PC-3 (cell line): ENCODE results near the gene DBF4B. TPM values are rescaled to one million over a fixed set of nuclear protein-coding genes. Genes with fewer than 3 reads are reported as not detected.
A peak's percentile ranks its signal among the peaks of the same experiment; 100 is the strongest.
"Not testable (repeated sequence)": the region's sequence is repeated elsewhere in the genome, so short reads cannot be mapped to it uniquely, and the experiment has no call there.

ENCODE experiments used
- ATAC-seq: fragments of 200-7000 bp; cut with Tn5 transposase; 2 replicates; pipeline ENCODE4 v1.9.1; 2020; ENCODE audit warnings: mild to moderate bottlenecking, moderate library complexity
- BruUV-seq: library from RNA; stranded (reverse); fragments of 400-500 nt; replicated peaks from 2 replicates; lab custom pipeline; 2021; lab: Mats Ljungman, UMichigan
- CTCF ChIA-PET: fragments of 300-600 bp; sonication (Branson Sonifier 250); formaldehyde crosslinking; loops from one replicate; lab custom pipeline; 2022; ENCODE audit warnings: antibody characterized with exemption; lab: Charles Lee
- POLR2A ChIA-PET: fragments of 300-600 bp; sonication (Branson Sonifier 250); formaldehyde crosslinking; loops from one replicate; lab custom pipeline; 2022; ENCODE audit warnings: antibody characterized with exemption; ENCODE audit not compliant: unreplicated experiment; lab: Charles Lee
- DNase-seq: peaks from one replicate; pipeline ENCODE4 v3.0.0-alpha.2; 2015
- H2AFZ ChIP-seq: fragments of 300-600 bp; sonication (generic); 2 replicates; pipeline ENCODE4 v1.6.0; 2016; ENCODE audit warnings: antibody characterized with exemption, low read length
- H3F3A ChIP-seq: fragments of 300-600 bp; sonication (generic); one replicate; pipeline ENCODE4 v1.6.0; 2017; ENCODE audit warnings: antibody characterized with exemption, low read length, control low read depth, mild to moderate bottlenecking; ENCODE audit not compliant: unreplicated experiment
- H3K27ac ChIP-seq: fragments of 300-600 bp; sonication (generic); 2 replicates; pipeline ENCODE4 v1.5.1; 2016; ENCODE audit warnings: mild to moderate bottlenecking, low read length
- H3K27me3 ChIP-seq: fragments of 300-600 bp; sonication (generic); 2 replicates; pipeline ENCODE4 v1.6.1; 2016; ENCODE audit warnings: low read length, mixed read lengths
- H3K36me3 ChIP-seq: fragments of 300-600 bp; sonication (generic); 2 replicates; pipeline ENCODE4 v1.6.1; 2016; ENCODE audit warnings: low read depth, mixed run types, low read length, mixed read lengths
- H3K4me1 ChIP-seq: fragments of 300-600 bp; sonication (generic); 2 replicates; pipeline ENCODE4 v1.5.1; 2016; ENCODE audit warnings: low read length; ENCODE audit not compliant: insufficient read depth
- H3K4me2 ChIP-seq: fragments of 300-600 bp; sonication (generic); 2 replicates; pipeline ENCODE4 v1.6.0; 2016; ENCODE audit warnings: low read length
- H3K4me3 ChIP-seq: fragments of 300-600 bp; sonication (generic); 2 replicates; pipeline ENCODE4 v1.5.1; 2016; ENCODE audit warnings: mild to moderate bottlenecking, low read length, mixed read lengths
- H3K79me2 ChIP-seq: fragments of 300-600 bp; sonication (generic); 2 replicates; pipeline ENCODE4 v1.6.1; 2017; ENCODE audit warnings: low read length, mixed read lengths
- H3K9ac ChIP-seq: fragments of 300-600 bp; sonication (generic); 2 replicates; pipeline ENCODE4 v1.6.0; 2016; ENCODE audit warnings: mild to moderate bottlenecking, low read length
- H3K9me2 ChIP-seq: fragments of 300-600 bp; sonication (generic); replicated peaks from 2 replicates; pipeline ENCODE4 v1.6.1; 2016; ENCODE audit warnings: mixed run types, low read length, mixed read lengths
- H3K9me3 ChIP-seq: fragments of 300-600 bp; sonication (generic); 2 replicates; pipeline ENCODE4 v1.6.1; 2016; ENCODE audit warnings: low read length, mixed read lengths
- H4K20me1 ChIP-seq: fragments of 300-600 bp; sonication (generic); 2 replicates; pipeline ENCODE4 v1.6.1; 2016; ENCODE audit warnings: low read length, mixed read lengths
- EZH2 ChIP-seq: fragments of 300-600 bp; sonication (generic); IDR thresholded peaks from one replicate; pipeline ENCODE4 v1.6.1; 2017; ENCODE audit warnings: antibody characterized with exemption, mild to moderate bottlenecking, low read length; ENCODE audit not compliant: unreplicated experiment
- EZH2phosphoT487 ChIP-seq: fragments of 300-600 bp; sonication (generic); IDR thresholded peaks from 2 replicates; pipeline ENCODE4 v1.6.1; 2018; ENCODE audit warnings: mild to moderate bottlenecking, antibody characterized with exemption, low read length, borderline replicate concordance
- intact Hi-C: fragments of 100-400 bp; cut with micrococcal nuclease; formaldehyde crosslinking; loops from 2 replicates; pipeline ENCODE4 v1.9.0; 2023
- total RNA-seq: library from RNA; depleted of rRNA; stranded (reverse); fragments of >200 nt; gene quantifications from 2 replicates; pipeline ENCODE4 v1.2.3, GENCODE V29; 2014
- TF ChIP-seq, protein P1 (sequence below): fragments of 300-600 bp; sonication (generic); conservative IDR thresholded peaks from 2 replicates; pipeline ENCODE4 v1.5.1; 2017; ENCODE audit warnings: antibody characterized with exemption, low read depth, mild to moderate bottlenecking, low read length

DBF4B gene
- total RNA-seq, 1 experiment from 2014 or later = 17.9 TPM

DNA sequence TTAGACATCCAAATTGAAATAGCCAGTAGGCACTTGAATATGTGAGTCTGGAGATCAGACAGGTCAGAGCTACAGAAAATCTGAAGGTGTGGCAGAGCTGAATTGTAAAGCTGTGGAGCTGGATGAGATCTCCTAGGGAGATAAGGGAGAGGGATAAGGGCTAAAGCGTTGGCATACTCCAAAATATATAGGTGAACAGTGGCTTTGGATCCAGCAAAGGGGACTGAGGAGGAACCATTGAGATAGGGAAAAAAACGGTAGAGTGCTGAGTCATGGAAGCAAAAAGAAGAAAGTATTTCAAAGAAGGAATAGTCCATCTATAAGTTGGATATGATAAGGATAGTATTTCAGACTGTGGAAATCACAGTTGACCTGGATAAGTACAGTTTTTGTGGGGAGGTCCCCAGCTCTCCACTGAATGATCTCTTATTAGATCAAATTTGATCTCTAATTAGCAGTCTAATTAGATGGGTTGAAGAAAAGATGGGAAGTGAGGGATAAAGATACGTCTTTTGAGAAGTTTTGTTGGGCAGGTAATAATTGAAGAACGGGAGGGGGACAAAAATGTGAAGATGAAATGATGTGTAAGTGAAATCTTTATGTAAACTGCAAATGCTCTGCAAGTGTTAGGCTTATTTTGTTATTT, 587 bp upstream of the DBF4B start:
- H3K4me2 ChIP-seq = peak overlapping the region; percentile 79
- intact Hi-C loops = loop anchor here (1.0 kb wide), 1 partner anchor 19 kb away; the partner anchor contains the start of gene CCDC43
- H3K9me2 ChIP-seq = no peaks in the 10 kb centered on the region
- H2AFZ ChIP-seq = peak overlapping the region; percentile 81
- ATAC-seq (no peak; the same call in 1 of the 2 replicates), DNase-seq (peak; percentile 8)
- H3K36me3 ChIP-seq = no peaks in the 10 kb centered on the region
- H3K9me3 ChIP-seq = no peaks in the 10 kb centered on the region
- peaks cover 29% of the 10 kb centered on the region for H3K79me2 ChIP-seq
- peak overlapping the region; percentile 68 for H3K27ac ChIP-seq
- ChIA-PET CTCF (no interaction called here), POLR2A (interaction anchor here (0.5 to 0.7 kb wide), 2 partner anchors 17 to 440 kb away, joined by 3 to 11 read pairs; partner anchors contain the start of gene HEXIM1)
- H3K9ac ChIP-seq = peak overlapping the region; percentile 90
- peak overlapping the region; percentile 82 for H3K4me3 ChIP-seq
- H4K20me1 ChIP-seq = no peaks in the 10 kb centered on the region
- BruUV-seq = TSS peak; percentile 99
- TF ChIP-seq, protein P1, sequence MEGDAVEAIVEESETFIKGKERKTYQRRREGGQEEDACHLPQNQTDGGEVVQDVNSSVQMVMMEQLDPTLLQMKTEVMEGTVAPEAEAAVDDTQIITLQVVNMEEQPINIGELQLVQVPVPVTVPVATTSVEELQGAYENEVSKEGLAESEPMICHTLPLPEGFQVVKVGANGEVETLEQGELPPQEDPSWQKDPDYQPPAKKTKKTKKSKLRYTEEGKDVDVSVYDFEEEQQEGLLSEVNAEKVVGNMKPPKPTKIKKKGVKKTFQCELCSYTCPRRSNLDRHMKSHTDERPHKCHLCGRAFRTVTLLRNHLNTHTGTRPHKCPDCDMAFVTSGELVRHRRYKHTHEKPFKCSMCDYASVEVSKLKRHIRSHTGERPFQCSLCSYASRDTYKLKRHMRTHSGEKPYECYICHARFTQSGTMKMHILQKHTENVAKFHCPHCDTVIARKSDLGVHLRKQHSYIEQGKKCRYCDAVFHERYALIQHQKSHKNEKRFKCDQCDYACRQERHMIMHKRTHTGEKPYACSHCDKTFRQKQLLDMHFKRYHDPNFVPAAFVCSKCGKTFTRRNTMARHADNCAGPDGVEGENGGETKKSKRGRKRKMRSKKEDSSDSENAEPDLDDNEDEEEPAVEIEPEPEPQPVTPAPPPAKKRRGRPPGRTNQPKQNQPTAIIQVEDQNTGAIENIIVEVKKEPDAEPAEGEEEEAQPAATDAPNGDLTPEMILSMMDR = no peak
- no peak for TF ChIP-seq EZH2
- no peak for TF ChIP-seq EZH2phosphoT487
- H3K4me1 ChIP-seq = peaks cover 14% of the 10 kb centered on the region
- H3K27me3 ChIP-seq = no peaks in the 10 kb centered on the region
- no peaks in the 10 kb centered on the region for H3F3A ChIP-seq

DNA sequence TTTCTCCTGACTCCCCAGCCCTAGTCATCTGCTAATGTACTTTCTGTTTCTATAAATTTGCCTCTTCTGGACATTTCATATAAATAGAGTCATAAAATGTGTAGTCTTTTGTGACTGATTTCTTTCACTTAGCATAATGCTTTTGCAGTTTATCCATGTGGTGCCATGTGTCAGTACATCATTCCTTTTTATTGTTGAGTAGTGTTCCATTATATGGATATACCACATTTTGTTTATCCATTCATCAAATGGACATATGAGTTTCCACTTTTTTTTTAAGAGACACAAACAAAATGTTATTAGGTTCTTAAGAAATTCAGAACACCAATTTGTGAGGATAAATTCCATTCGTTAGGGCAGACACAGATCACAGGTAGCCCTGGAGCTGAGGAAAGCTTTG, 11.0 kb downstream of the DBF4B start:
- ATAC-seq (no peak), DNase-seq (no peak)
- Histone ChIP-seq H3F3A (no peaks in the 10 kb centered on the region), H3K4me1 (no peaks in the 10 kb centered on the region), H3K9ac (no peak overlapping the region), H3K9me2 (no peaks in the 10 kb centered on the region), H3K36me3 (peaks cover 37% of the 10 kb centered on the region), H3K4me2 (no peak overlapping the region), H3K4me3 (no peak overlapping the region), H3K9me3 (no peaks in the 10 kb centered on the region), H3K27ac (no peak overlapping the region), H3K27me3 (no peaks in the 10 kb centered on the region), H4K20me1 (no peaks in the 10 kb centered on the region), H2AFZ (no peak overlapping the region), H3K79me2 (0 out of 2 replicates have a peak, but pooled peaks cover under 1% of the 10 kb centered on the region)
- BruUV-seq = no TSS peak
- ChIA-PET CTCF (no interaction called here), POLR2A (no interaction called here)
- TF ChIP-seq EZH2 = no peak
- TF ChIP-seq EZH2phosphoT487 = no peak
- TF ChIP-seq, protein P1 = no peak
- intact Hi-C loops = no loop called here

DNA sequence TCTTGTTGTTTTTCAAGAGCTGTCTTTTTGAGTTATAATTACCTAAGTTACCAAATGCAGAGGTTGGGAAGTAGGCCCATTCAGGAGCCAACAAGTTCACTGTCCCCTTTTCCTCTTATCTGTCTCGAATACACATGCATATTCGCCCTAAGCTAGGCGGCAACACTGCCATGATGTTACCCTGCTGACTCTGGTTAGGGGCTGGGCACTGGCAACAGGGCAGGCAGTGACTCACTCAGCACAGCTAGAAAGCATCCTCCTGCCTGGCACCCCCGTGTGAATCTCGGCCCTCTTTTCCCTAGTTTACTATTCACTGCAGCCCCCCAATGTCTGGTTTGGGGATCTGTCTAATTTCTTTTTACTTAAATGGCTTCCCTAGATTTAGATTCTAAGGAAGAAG, 13.8 kb downstream of the DBF4B start:
- H3K36me3 ChIP-seq = peaks cover 43% of the 10 kb centered on the region
- H3K9me3 ChIP-seq = no peaks in the 10 kb centered on the region
- no peaks in the 10 kb centered on the region for H3K27me3 ChIP-seq
- no peaks in the 10 kb centered on the region for H3K79me2 ChIP-seq
- no peak for TF ChIP-seq EZH2
- TF ChIP-seq, protein P1 = no peak
- no peak for TF ChIP-seq EZH2phosphoT487
- no peak overlapping the region for H3K27ac ChIP-seq
- no peaks in the 10 kb centered on the region for H3F3A ChIP-seq
- no peak for DNase-seq
- H2AFZ ChIP-seq = no peak overlapping the region
- no peak overlapping the region for H3K4me3 ChIP-seq
- no peaks in the 10 kb centered on the region for H4K20me1 ChIP-seq
- no peak for ATAC-seq
- BruUV-seq = no TSS peak
- H3K9me2 ChIP-seq = no peaks in the 10 kb centered on the region
- intact Hi-C loops = no loop called here
- H3K4me1 ChIP-seq = no peaks in the 10 kb centered on the region
- ChIA-PET POLR2A (no interaction called here), CTCF (no interaction called here)
- no peak overlapping the region for H3K4me2 ChIP-seq
- H3K9ac ChIP-seq = no peak overlapping the region

DNA sequence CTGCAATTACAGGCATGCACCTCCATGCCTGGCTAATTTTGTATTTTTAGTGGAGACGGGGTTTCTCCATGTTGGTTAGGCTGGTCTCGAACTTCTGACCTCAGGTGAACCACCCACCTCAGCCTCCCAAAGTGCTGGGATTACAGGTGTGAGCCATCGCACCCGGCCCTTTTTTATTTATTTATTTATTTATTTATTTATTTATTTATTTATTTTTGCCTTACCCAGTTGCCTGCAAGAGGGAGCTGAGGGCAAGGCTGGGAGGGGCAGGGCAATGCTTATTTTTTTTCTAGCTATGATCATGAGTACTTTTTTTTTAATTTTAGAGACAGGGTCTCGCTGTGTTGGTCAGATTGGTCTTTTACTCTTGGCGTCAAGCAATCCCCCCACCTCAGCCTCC, 17.7 kb downstream of the DBF4B start:
- DNase-seq, H3K27ac ChIP-seq, H3K27me3 ChIP-seq, POLR2A ChIA-PET, BruUV-seq, H3K9me2 ChIP-seq, H2AFZ ChIP-seq, CTCF ChIA-PET, H4K20me1 ChIP-seq, intact Hi-C loops, H3K4me1 ChIP-seq, H3K9ac ChIP-seq, H3F3A ChIP-seq, ATAC-seq, H3K4me2 ChIP-seq, H3K4me3 ChIP-seq, H3K79me2 ChIP-seq, H3K9me3 ChIP-seq: not testable (repeated sequence)
- peaks cover 39% of the 10 kb centered on the region for H3K36me3 ChIP-seq
